ENCODE measurements around the gene RPP30. TPM values are rescaled to one million over a fixed set of nuclear protein-coding genes. Genes with fewer than 3 reads are reported as not detected.
"Not testable (repeated sequence)": the region's sequence is repeated elsewhere in the genome, so short reads cannot be mapped to it uniquely, and the experiment has no call there.

The RPP30 gene
- total RNA-seq, 1 experiment from 2014 or later: 55.0 TPM

DNA sequence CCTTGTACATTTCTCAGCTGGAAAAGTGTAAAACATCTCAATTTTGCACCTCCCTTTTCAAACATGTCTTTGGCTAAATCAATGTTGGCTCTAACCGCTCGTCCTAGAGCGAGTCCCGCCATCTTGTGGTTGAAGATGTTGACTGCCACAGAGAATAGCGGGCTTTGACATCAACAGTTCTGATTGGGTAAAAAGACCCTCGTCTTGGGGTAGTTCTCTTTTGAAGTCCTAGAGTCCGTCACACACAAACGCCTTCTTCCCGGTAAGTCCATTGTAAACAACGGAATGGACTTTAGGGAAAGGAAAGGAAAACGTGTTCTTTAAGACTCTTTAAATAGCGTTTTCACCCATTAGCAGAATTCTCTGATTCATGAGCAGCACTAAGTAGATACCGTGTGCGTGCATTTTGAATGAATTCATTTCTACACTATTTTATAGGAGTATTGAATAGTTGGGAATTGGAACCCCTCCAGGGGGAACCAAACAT, 452 bp upstream of the RPP30 start:
- DNase-seq (ENCODE audit: low read depth): peak; percentile 89

DNA sequence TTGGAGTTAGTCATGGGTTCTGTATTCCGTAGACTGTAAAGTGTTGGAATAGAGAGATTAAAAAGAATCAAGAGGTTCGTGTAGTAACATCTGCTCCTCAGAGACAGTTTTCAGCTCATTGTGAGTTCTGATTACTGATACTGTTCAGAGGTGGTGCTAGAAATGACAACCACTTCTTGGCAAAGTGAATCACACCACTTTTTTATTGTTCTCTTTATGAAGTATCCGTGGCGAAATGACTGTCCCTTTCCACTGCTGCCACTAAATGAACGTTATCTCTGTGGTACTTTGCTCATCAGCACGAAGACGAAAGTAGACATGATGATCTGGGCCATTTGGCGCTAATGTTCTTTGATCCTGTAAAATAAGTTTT, 860 bp downstream of the RPP30 start:
- DNase-seq (ENCODE audit: low read depth): no peak

DNA sequence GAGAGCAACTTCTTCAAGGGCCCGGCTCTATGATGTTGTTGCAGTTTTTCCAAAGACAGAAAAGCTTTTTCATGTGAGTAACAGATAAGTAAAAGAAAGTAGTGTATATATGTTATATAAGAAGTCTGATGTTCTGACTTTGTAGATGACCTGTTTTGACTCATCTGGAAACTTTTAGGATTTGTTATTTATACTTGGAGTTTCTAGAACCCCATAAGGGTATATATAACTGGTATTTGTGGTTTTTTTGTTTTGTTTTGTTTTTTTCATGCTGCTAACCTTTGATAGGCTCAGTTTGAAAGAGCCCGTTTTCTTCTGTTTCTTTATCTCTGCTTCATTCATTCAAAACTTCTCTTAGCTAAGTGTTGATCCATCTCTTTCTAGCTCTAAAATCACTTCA, 7.3 kb downstream of the RPP30 start:
- DNase-seq (ENCODE audit: low read depth): no peak

DNA sequence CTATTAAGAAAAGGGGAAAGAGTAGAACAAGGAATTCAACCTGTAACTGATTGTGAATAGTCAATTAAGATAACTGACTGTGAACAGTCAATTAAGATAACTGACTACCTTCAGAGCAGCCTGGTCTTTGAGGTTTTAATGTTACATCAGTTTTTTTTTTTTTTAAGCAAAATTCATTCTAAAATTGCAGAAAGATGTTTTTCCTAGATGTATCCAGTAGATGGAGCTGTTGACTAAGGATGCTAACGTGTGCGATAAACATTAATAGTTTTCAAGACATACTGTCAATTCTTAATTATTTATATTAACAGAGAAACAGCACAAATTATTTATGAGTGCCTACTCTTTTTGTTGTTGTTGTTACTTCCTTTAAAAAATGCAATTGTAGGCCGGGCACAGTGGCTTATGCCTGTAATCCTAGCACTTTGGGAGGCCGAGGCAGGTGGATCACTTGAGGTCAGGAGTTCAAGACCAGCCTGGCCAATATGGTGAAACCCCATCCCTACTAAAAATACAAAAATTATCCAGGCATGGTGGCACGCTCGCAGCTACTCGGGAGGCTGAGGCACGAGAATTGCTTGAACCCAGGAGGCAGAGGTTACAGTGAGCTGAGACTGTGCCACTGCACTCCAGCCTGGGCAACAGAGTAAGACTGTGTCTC, 8.4 kb downstream of the RPP30 start:
- peak; percentile 49 for DNase-seq (ENCODE audit: low read depth)

- peak; percentile 89 for DNase-seq (ENCODE audit: low read depth)
Measured at GRCh38 chr10:90884431-90884830, 12.7 kb downstream of the RPP30 start.

GRCh38 chr10:90885176-90885575, 13.4 kb downstream of the RPP30 start:
- peak; percentile 71 for DNase-seq (ENCODE audit: low read depth)

- DNase-seq (ENCODE audit: low read depth): no peak
Measured at GRCh38 chr10:90887555-90887954, 15.8 kb downstream of the RPP30 start.

GRCh38 chr10:90888387-90888786, 16.6 kb downstream of the RPP30 start:
- DNase-seq (ENCODE audit: low read depth): no peak

DNA sequence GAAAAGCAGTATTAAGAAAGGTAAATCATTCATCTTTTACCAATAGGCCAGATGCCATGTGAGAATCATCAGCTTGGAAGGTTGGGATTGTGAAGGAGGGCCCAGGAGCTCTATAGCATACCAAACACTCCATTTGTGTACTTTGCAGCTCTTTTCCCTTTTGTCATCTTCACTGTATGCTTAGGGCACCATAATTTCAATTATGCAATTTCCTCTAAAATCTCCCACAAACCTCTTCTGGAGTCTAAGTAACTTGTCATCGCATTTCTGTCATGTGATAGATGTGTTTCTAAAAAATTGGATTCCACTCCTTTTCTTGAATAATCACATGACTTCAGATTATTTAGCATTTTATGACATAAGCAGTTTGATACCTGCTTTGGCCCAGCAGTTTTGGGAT, 17.9 kb downstream of the RPP30 start:
- no peak for DNase-seq (ENCODE audit: low read depth)

DNA sequence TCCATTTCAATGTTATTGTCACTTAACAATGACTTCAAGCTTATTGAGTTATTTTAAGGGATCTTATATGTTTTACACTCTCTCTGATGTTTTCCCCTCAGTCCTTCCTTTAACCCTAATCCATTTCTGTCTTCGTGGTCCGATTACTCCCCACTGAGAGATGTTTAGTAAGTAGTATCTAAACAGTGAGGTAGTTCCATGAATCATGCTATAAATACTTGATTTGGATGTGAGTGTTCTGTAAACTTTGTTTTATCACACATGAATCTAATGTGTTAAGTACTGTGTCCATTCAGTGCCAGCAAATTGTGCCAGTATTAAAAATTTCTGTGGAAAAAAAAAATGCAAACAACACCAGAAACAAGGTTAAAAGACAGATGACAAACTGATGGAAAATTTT, 18.6 kb downstream of the RPP30 start:
- no peak for DNase-seq (ENCODE audit: low read depth)

- no peak for DNase-seq (ENCODE audit: low read depth)
Measured at GRCh38 chr10:90893190-90893589, 21.4 kb downstream of the RPP30 start.

- not testable (repeated sequence) for DNase-seq (ENCODE audit: low read depth)
Measured at GRCh38 chr10:90896916-90897315, 25.1 kb downstream of the RPP30 start.

DNA sequence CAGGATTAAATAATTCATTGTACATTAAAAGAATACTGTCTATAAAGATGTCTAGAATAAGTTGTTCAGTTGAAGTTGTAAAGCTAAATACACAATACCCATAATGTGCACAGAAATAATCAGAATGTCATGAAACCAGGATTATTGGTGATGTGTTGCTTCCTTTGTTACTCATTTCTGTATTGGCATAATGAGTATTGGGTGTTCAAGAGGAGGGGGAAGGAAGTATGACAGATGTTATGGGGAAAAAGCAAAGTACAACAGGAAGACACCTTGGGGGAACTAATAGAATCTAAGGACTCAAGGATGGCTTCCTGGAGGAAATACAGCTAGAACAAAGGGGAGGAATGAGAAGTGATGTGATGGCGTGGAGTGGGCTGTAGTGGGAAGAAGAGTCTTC, 34.2 kb downstream of the RPP30 start:
- DNase-seq (ENCODE audit: low read depth): no peak

DNA sequence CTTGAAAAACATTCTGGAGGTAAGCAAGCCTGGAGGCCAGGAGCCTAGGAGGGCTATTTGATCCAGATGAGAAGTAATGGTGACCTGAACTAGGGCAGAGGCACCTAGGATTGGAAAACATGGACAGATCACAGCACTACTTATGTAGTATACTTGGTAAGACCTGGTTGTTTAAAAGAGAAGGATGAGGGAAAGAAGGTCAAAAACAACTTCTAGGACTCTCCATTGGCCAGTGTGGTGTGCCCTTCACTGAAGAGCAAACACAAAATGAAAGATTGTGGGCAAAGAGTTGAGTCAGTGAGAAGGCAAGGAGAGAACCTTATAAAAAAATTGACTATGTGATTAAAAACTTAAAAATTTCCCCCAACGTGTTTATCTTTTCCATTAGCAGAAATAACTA, 34.8 kb downstream of the RPP30 start:
- DNase-seq (ENCODE audit: low read depth): no peak

- peak; percentile 83 for DNase-seq (ENCODE audit: low read depth)
Measured at GRCh38 chr10:90911133-90912051, 39.6 kb downstream of the RPP30 start.

- DNase-seq (ENCODE audit: low read depth): no peak
Measured at GRCh38 chr10:90912174-90912573, 40.4 kb downstream of the RPP30 start.

DNA sequence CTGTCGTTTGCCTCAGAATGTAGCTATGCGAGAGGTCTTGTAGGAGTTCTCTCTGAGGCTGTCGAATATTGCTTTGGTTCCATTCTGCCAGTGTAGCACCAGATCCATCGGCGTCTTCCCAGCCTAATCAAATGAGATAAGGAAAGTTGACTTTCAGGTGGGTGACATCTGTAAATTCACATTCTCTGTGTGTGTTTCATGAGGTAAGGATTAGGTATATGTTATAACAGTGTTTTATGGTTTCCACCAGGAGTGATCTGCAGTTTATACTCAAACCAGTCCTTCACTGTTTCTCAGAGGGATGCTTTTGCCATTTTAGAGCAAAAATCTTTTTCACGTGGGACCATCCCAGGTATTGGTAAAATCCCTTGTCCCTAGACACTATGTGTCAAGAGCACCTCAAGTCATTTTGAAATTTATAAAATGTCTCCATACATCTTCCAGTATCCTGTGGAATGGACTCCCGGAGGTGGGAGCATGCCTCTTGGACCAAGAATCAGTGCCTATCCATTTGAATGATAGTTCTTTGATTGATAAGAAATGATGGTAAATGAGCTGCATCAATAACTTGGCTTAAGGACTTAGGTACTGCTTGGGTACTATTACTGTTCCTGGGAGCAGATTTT, 41.2 kb downstream of the RPP30 start:
- DNase-seq (ENCODE audit: low read depth): no peak

DNA sequence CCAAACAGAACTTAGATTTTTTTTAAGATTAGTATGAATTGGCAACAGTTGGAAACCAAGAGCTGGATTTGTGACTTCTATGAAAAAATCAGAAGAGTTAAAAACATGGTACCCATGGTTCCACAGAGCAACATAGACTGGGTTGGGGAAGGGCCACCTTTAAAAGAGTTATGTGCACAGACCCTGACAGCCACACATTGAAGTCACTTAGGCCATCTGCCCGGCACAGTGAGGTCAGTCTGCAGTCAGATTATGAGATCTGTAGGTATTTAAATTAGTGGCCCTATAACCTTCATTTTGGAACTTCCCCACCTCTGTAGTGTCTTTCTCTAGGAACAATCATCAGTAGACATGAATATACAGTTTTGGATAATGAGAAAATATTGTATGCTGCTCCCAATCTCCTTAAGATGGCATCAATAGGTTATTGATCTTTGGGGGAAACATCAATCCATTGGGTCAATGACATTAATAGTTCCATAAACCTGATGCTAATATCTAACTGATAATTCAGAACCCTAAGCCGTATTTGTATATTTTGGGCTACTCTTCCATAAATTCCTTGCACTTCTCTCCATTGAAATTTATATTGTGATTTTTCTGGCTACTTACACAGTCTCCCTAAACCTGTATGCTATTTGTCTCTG, 42.1 kb downstream of the RPP30 start:
- no peak for DNase-seq (ENCODE audit: low read depth)

DNA sequence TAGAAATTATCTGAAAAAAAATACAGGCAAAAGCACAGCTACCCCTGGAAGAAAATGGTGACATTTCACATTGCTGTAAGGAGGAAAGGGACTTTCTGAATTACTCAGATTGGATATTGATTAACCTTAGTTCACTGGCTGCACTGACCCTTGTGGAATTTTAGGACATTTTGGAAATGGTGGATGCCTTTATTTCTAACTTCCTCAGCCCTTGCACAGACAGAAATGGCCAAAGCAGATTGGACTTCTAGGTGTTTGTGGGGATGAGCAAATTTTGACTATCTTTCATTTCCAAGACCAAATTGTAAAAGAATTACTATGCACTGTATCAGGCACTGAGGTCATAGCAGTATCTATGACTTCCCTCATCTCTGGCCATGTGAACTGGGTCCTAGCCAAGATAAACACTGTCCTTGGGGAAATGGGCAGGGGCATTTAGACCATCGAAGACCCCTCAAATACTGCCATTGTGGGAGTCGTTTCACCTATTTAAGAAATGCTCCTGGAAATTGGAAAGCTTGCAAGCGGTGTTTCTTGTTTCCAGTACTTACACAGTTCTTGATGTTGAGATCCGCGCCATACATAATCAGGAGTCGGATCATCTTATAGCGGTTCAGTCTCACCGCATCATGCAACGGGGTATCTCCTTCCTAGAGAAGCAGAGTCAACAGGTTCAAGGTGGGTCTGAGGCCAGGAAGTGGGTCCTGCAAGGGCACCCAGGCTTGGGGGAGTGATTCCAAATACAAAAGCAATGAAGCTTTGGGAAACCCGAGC, 43.4 kb downstream of the RPP30 start:
- DNase-seq (ENCODE audit: low read depth): no peak

DNA sequence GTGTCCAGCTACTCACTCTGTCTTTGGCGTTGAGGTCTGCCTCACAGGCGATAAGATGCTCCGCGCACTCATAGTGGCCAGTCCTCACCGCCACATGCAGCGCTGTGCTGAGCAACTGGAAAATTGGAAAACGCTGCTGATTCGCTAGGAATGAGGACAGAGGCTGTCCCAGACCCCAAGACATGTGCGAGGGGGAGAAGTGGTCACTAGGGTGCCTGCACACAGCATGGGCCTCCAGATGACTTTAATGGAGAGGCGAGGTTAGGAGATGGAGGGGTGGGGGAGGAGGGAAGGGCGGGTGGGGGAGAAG, 43.9 kb downstream of the RPP30 start:
- DNase-seq (ENCODE audit: low read depth): no peak

All from LHCN-M2 (cell line).